WTC11 (cell line): ENCODE measurements around the gene IRS1. TPM values are rescaled to one million over a fixed set of nuclear protein-coding genes. Genes with fewer than 3 reads are reported as not detected.

Experiments used
- ATAC-seq: fragments of 200-7000 bp; cut with Tn5 transposase; 2 replicates; pipeline ENCODE4 v1.10.0; 2021; ENCODE audit warnings: mild to moderate bottlenecking, moderate library complexity
- CTCF ChIA-PET: fragments of 300-600 bp; sonication (Branson Sonifier 250); formaldehyde crosslinking; loops from one replicate; lab custom pipeline; 2021; ENCODE audit warnings: antibody characterized with exemption; lab: Charles Lee
- POLR2A ChIA-PET: fragments of 350-600 bp; sonication (Branson Sonifier 250); formaldehyde crosslinking; loops from one replicate; lab custom pipeline; 2021; ENCODE audit warnings: antibody characterized with exemption; lab: Charles Lee
- DNase-seq: peaks from one replicate; pipeline ENCODE4 v3.0.0; 2021; ENCODE audit warnings: low spot score
- H3K27ac Mint-ChIP-seq: 2 replicates; pipeline ENCODE4 v1.8.0; 2021; ENCODE audit warnings: mixed read lengths
- H3K27me3 Mint-ChIP-seq: 2 replicates; pipeline ENCODE4 v1.8.0; 2021; ENCODE audit warnings: low read depth, mild to moderate bottlenecking, moderate library complexity, mixed read lengths
- H3K36me3 Mint-ChIP-seq: 2 replicates; pipeline ENCODE4 v1.8.0; 2021; ENCODE audit warnings: mixed read lengths
- H3K4me1 Mint-ChIP-seq: 2 replicates; pipeline ENCODE4 v1.8.0; 2022; ENCODE audit warnings: mixed read lengths
- H3K4me3 Mint-ChIP-seq: 2 replicates; pipeline ENCODE4 v1.8.0; 2021; ENCODE audit warnings: mild to moderate bottlenecking, moderate library complexity, mixed read lengths
- H3K9me3 Mint-ChIP-seq: 2 replicates; pipeline ENCODE4 v1.8.0; 2021; ENCODE audit warnings: mixed read lengths
- AFF4 ChIP-seq: sonication (generic); formaldehyde crosslinking; IDR thresholded peaks from 2 replicates; pipeline ENCODE4 v1.8.1; 2023; ENCODE audit warnings: mild to moderate bottlenecking, missing genetic modification reagents, borderline replicate concordance
- ATF1 ChIP-seq: sonication (generic); formaldehyde crosslinking; IDR thresholded peaks from 2 replicates; pipeline ENCODE4 v1.8.1; 2023; ENCODE audit warnings: mild to moderate bottlenecking, moderate library complexity, missing genetic modification reagents
- ATF3 ChIP-seq: sonication (generic); formaldehyde crosslinking; conservative IDR thresholded peaks from 2 replicates; pipeline ENCODE4 v1.8.1; 2022; ENCODE audit warnings: mild to moderate bottlenecking, missing genetic modification reagents
- E2F4 ChIP-seq: sonication (generic); formaldehyde crosslinking; IDR thresholded peaks from 2 replicates; pipeline ENCODE4 v1.8.1; 2022; ENCODE audit warnings: low read depth, mild to moderate bottlenecking, moderate library complexity, missing genetic modification reagents, borderline replicate concordance
- ESRRA ChIP-seq: sonication (generic); formaldehyde crosslinking; IDR thresholded peaks from 2 replicates; pipeline ENCODE4 v1.8.1; 2022; ENCODE audit warnings: mild to moderate bottlenecking, missing genetic modification reagents, borderline replicate concordance
- ETV6 ChIP-seq: sonication (generic); formaldehyde crosslinking; IDR thresholded peaks from 2 replicates; pipeline ENCODE4 v1.8.1; 2022; ENCODE audit warnings: mild to moderate bottlenecking, missing genetic modification reagents
- MLX ChIP-seq: sonication (generic); formaldehyde crosslinking; IDR thresholded peaks from 2 replicates; pipeline ENCODE4 v1.8.1; 2023; ENCODE audit warnings: mild to moderate bottlenecking, missing genetic modification reagents, moderate library complexity
- NFYB ChIP-seq: sonication (generic); formaldehyde crosslinking; conservative IDR thresholded peaks from 2 replicates; pipeline ENCODE4 v1.8.0; 2022; ENCODE audit warnings: low read depth, missing genetic modification reagents
- OVOL2 ChIP-seq: fragments of 250-450 bp; sonication (Bioruptor Pico); IDR thresholded peaks from 2 replicates; pipeline ENCODE4 v1.9.0; 2021; ENCODE audit warnings: mild to moderate bottlenecking, borderline replicate concordance
- RELA ChIP-seq: sonication (generic); formaldehyde crosslinking; IDR thresholded peaks from 2 replicates; pipeline ENCODE4 v1.8.1; 2022; ENCODE audit warnings: missing genetic modification reagents, mild to moderate bottlenecking, borderline replicate concordance
- RORB ChIP-seq: fragments of 250-450 bp; sonication (Bioruptor Pico); IDR thresholded peaks from 2 replicates; pipeline ENCODE4 v1.9.0; 2021; ENCODE audit warnings: mild to moderate bottlenecking
- SMAD3 ChIP-seq: sonication (generic); formaldehyde crosslinking; IDR thresholded peaks from 2 replicates; pipeline ENCODE4 v1.8.0; 2022; ENCODE audit warnings: missing genetic modification reagents, mild to moderate bottlenecking, borderline replicate concordance
- SMAD4 ChIP-seq: sonication (generic); formaldehyde crosslinking; IDR thresholded peaks from 2 replicates; pipeline ENCODE4 v1.8.0; 2022; ENCODE audit warnings: mild to moderate bottlenecking, missing genetic modification reagents
- USF1 ChIP-seq: sonication (generic); formaldehyde crosslinking; IDR thresholded peaks from 2 replicates; pipeline ENCODE4 v1.8.0; 2022; ENCODE audit warnings: mild to moderate bottlenecking, missing genetic modification reagents
- ZBTB21 ChIP-seq: sonication (generic); formaldehyde crosslinking; IDR thresholded peaks from 2 replicates; pipeline ENCODE4 v1.8.1; 2023; ENCODE audit warnings: mild to moderate bottlenecking, missing genetic modification reagents, borderline replicate concordance
- ZNF416 ChIP-seq: fragments of 250-450 bp; sonication (Bioruptor Pico); IDR thresholded peaks from 2 replicates; pipeline ENCODE4 v1.9.0; 2021; ENCODE audit warnings: mild to moderate bottlenecking, inconsistent platforms
- ZNF512 ChIP-seq: sonication (generic); formaldehyde crosslinking; IDR thresholded peaks from 2 replicates; pipeline ENCODE4 v1.8.1; 2022; ENCODE audit warnings: missing genetic modification reagents, borderline replicate concordance
- ZNF671 ChIP-seq: fragments of 250-450 bp; sonication (Bioruptor Pico); IDR thresholded peaks from 2 replicates; pipeline ENCODE4 v1.8.0; 2021; ENCODE audit warnings: mild to moderate bottlenecking
- ZSCAN18 ChIP-seq: fragments of 250-450 bp; sonication (Bioruptor Pico); IDR thresholded peaks from 2 replicates; pipeline ENCODE4 v2.1.2; 2022; ENCODE audit warnings: mild to moderate bottlenecking, moderate library complexity
- total RNA-seq: library from RNA; stranded (reverse); gene quantifications from 3 replicates; pipeline ENCODE4 v1.2.3, GENCODE V29; 2021
- TF ChIP-seq, protein P1 (sequence below): fragments of 250-450 bp; sonication (Bioruptor Pico); IDR thresholded peaks from 2 replicates; pipeline ENCODE4 v1.9.0; 2021; ENCODE audit warnings: moderate library complexity, mild to moderate bottlenecking, inconsistent platforms, borderline replicate concordance
- TF ChIP-seq, protein P2 (sequence below): sonication (generic); formaldehyde crosslinking; IDR thresholded peaks from 2 replicates; pipeline ENCODE4 v1.8.0; 2023; ENCODE audit warnings: missing genetic modification reagents
- TF ChIP-seq, protein P3 (sequence below): fragments of 250-450 bp; sonication (Bioruptor Pico); IDR thresholded peaks from 2 replicates; pipeline ENCODE4 v1.9.0; 2021; ENCODE audit warnings: mild to moderate bottlenecking

Gene IRS1
- total RNA-seq, 1 experiment from 2014 or later: 22.9 TPM

GRCh38 chr2:226742347-226742746 lies 57.3 kb downstream of the IRS1 start (continued):
- no peak for TF ChIP-seq ETV6 (CRISPR knock-in tag)
- TF ChIP-seq SMAD3 (CRISPR knock-in tag): no peak
- no peak for TF ChIP-seq USF1 (CRISPR knock-in tag)

GRCh38 chr2:226740039-226740648 lies 59.5 kb downstream of the IRS1 start:
- Mint-ChIP-seq H3K36me3 (peaks cover 18% of the 10 kb centered on the region), H3K9me3 (peaks cover 9% of the 10 kb centered on the region)
- CTCF ChIA-PET: no interaction called here

More at GRCh38 chr2:226740039-226740648, 59.5 kb downstream of the IRS1 start:
- no peak for DNase-seq
- peaks cover 46% of the 10 kb centered on the region for H3K4me1 Mint-ChIP-seq
- POLR2A ChIA-PET: no interaction called here
- no peak overlapping the region for H3K4me3 Mint-ChIP-seq
- no peak for TF ChIP-seq ATF3 (CRISPR knock-in tag)
- no peak for TF ChIP-seq AFF4 (CRISPR knock-in tag)
- TF ChIP-seq SMAD4 (CRISPR knock-in tag): no peak
- TF ChIP-seq ZNF512: no peak
- no peak for TF ChIP-seq OVOL2 (CRISPR knock-in tag)
- TF ChIP-seq RELA (CRISPR knock-in tag): no peak
- no peak for TF ChIP-seq ZNF416
- no peak for TF ChIP-seq RORB
- TF ChIP-seq MLX (CRISPR knock-in tag): no peak
- TF ChIP-seq, protein P1, sequence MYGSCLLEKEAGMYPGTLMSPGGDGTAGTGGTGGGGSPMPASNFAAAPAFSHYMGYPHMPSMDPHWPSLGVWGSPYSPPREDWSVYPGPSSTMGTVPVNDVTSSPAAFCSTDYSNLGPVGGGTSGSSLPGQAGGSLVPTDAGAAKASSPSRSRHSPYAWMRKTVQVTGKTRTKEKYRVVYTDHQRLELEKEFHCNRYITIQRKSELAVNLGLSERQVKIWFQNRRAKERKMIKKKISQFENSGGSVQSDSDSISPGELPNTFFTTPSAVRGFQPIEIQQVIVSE (CRISPR knock-in tag): no peak
- TF ChIP-seq ATF1: no peak
- TF ChIP-seq, protein P2, sequence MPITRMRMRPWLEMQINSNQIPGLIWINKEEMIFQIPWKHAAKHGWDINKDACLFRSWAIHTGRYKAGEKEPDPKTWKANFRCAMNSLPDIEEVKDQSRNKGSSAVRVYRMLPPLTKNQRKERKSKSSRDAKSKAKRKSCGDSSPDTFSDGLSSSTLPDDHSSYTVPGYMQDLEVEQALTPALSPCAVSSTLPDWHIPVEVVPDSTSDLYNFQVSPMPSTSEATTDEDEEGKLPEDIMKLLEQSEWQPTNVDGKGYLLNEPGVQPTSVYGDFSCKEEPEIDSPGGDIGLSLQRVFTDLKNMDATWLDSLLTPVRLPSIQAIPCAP (CRISPR knock-in tag): no peak
- no peak for TF ChIP-seq ZBTB21 (CRISPR knock-in tag)
- TF ChIP-seq, protein P3, sequence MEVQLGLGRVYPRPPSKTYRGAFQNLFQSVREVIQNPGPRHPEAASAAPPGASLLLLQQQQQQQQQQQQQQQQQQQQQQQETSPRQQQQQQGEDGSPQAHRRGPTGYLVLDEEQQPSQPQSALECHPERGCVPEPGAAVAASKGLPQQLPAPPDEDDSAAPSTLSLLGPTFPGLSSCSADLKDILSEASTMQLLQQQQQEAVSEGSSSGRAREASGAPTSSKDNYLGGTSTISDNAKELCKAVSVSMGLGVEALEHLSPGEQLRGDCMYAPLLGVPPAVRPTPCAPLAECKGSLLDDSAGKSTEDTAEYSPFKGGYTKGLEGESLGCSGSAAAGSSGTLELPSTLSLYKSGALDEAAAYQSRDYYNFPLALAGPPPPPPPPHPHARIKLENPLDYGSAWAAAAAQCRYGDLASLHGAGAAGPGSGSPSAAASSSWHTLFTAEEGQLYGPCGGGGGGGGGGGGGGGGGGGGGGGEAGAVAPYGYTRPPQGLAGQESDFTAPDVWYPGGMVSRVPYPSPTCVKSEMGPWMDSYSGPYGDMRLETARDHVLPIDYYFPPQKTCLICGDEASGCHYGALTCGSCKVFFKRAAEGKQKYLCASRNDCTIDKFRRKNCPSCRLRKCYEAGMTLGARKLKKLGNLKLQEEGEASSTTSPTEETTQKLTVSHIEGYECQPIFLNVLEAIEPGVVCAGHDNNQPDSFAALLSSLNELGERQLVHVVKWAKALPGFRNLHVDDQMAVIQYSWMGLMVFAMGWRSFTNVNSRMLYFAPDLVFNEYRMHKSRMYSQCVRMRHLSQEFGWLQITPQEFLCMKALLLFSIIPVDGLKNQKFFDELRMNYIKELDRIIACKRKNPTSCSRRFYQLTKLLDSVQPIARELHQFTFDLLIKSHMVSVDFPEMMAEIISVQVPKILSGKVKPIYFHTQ (CRISPR knock-in tag): no peak
- TF ChIP-seq ESRRA (CRISPR knock-in tag): no peak
- no peak for TF ChIP-seq NFYB
- no peak for TF ChIP-seq E2F4
- TF ChIP-seq ZSCAN18 (CRISPR knock-in tag): no peak
- no peak for TF ChIP-seq ZNF671 (CRISPR knock-in tag)
- no peaks in the 10 kb centered on the region for H3K27me3 Mint-ChIP-seq
- no peak for ATAC-seq
- no peak overlapping the region for H3K27ac Mint-ChIP-seq
